HCT116 (cell line): ENCODE results near the gene GNLY. TPM values are rescaled to one million over a fixed set of nuclear protein-coding genes. Genes with fewer than 3 reads are reported as not detected.

Experiments
- ATAC-seq: fragments of 200-7000 bp; cut with Tn5 transposase; 2 replicates; pipeline ENCODE4 v1.9.1; 2020; ENCODE audit warnings: mild to moderate bottlenecking, moderate library complexity
- BruUV-seq: library from RNA; stranded (reverse); fragments of 400-500 nt; replicated peaks from 2 replicates; lab custom pipeline; 2021; lab: Mats Ljungman, UMichigan
- CTCF ChIA-PET: fragments of 300-600 bp; sonication (Branson Sonifier 250); formaldehyde crosslinking; loops from one replicate; lab custom pipeline; 2021; ENCODE audit warnings: antibody characterized with exemption; lab: Charles Lee
- POLR2A ChIA-PET: fragments of 300-600, 350-600 bp; sonication (Branson Sonifier 250); formaldehyde crosslinking; loops from one replicate; lab custom pipeline; 2021; ENCODE audit warnings: antibody characterized with exemption; lab: Charles Lee
- RAD21 ChIA-PET, 2 experiments: fragments of 300-600 bp; sonication (Branson Sonifier 250); formaldehyde crosslinking; loops; one replicate each; lab custom pipeline; 2023; ENCODE audit warnings: low total read pairs in 2 of 2; ENCODE audit not compliant: uncharacterized antibody in 2 of 2, unreplicated experiment in 2 of 2, low non-redundant PET in 1 of 2; lab: Charles Lee
- DNase-seq: peaks from one replicate; pipeline ENCODE4 v3.0.0-alpha.2; 2010; ENCODE audit warnings: low read depth, low spot score
- H2AFZ ChIP-seq: fragments of 200-600 bp; shearing (Covaris generic), sonication (generic); 2 replicates; pipeline ENCODE4 v1.6.1; 2017; ENCODE audit warnings: low read depth, mixed run types, mixed read lengths, antibody characterized with exemption, low read length; ENCODE audit not compliant: poor library complexity, severe bottlenecking
- H3K27ac ChIP-seq: 2 replicates; pipeline ENCODE4 v1.5.1; 2012; ENCODE audit warnings: low read depth, low read length
- H3K27me3 ChIP-seq: fragments of 200-600 bp; sonication (generic); 2 replicates; pipeline ENCODE4 v1.6.1; 2016; ENCODE audit warnings: mixed run types, low read length, mixed read lengths; ENCODE audit not compliant: insufficient read depth
- H3K36me3 ChIP-seq, 2 experiments: fragments of 200-500 bp in 1 of 2; fragments of 200-600 bp in 1 of 2; sonication (Bioruptor generic) in 1 of 2; sonication (generic) in 1 of 2; 2 replicates each; pipeline versions ENCODE4 v1.5.1 to v1.6.1; 2014 to 2016; ENCODE audit warnings: low read length in 2 of 2, inconsistent platforms in 1 of 2, mixed read lengths in 1 of 2, mixed run types in 1 of 2; ENCODE audit not compliant: insufficient read depth in 2 of 2, control insufficient read depth in 1 of 2
- H3K4me1 ChIP-seq, 2 experiments: fragments of 200-600 bp in 1 of 2; sonication (generic) in 1 of 2; 2 replicates each; pipeline versions ENCODE4 v1.5.1 to v1.6.1; 2012 to 2017; ENCODE audit warnings: low read length in 2 of 2, inconsistent platforms in 1 of 2, mild to moderate bottlenecking in 1 of 2, mixed read lengths in 1 of 2, mixed run types in 1 of 2, moderate library complexity in 1 of 2; ENCODE audit not compliant: insufficient read depth in 2 of 2, control insufficient read depth in 1 of 2
- H3K4me2 ChIP-seq: fragments of 200-600 bp; sonication (generic); 2 replicates; pipeline ENCODE4 v1.6.1; 2017; ENCODE audit warnings: mixed run types, low read length, mixed read lengths
- H3K4me3 ChIP-seq, 2 experiments: fragments of 200-600 bp in 1 of 2; sonication (generic) in 1 of 2; replicated peaks in 1 of 2; 2 replicates each; pipeline ENCODE4 v1.5.1; 2011 to 2016; ENCODE audit warnings: low read length in 2 of 2, control low read depth in 1 of 2, low read depth in 1 of 2, mild to moderate bottlenecking in 1 of 2, mixed read lengths in 1 of 2, mixed run types in 1 of 2
- H3K79me2 ChIP-seq: fragments of 200-600 bp; sonication (generic); 2 replicates; pipeline ENCODE4 v1.6.1; 2017; ENCODE audit warnings: mild to moderate bottlenecking, mixed run types, low read length, moderate library complexity, mixed read lengths; ENCODE audit not compliant: insufficient read depth
- H3K9ac ChIP-seq: fragments of 200-600 bp; sonication (generic); 2 replicates; pipeline ENCODE4 v1.6.1; 2016; ENCODE audit warnings: low read length, mixed read lengths
- H3K9me2 ChIP-seq: fragments of 200-600 bp; sonication (generic), shearing (Covaris generic); 2 replicates; pipeline ENCODE4 v1.6.1; 2017; ENCODE audit warnings: mixed run types, mild to moderate bottlenecking, moderate library complexity; ENCODE audit not compliant: insufficient read depth
- H3K9me3 ChIP-seq, 2 experiments: fragments of 200-500 bp in 1 of 2; fragments of 200-600 bp in 1 of 2; sonication (Bioruptor generic) in 1 of 2; sonication (generic) in 1 of 2; 2 replicates each; pipeline ENCODE4 v1.6.1; 2014 to 2017; ENCODE audit warnings: low read length in 2 of 2, mixed read lengths in 2 of 2, inconsistent platforms in 1 of 2, low read depth in 1 of 2, mild to moderate bottlenecking in 1 of 2, mixed run types in 1 of 2, moderate library complexity in 1 of 2; ENCODE audit not compliant: control insufficient read depth in 1 of 2, insufficient read depth in 1 of 2
- H4K20me1 ChIP-seq: fragments of 200-600 bp; sonication (generic), shearing (Covaris generic); 2 replicates; pipeline ENCODE4 v1.6.1; 2017; ENCODE audit warnings: mixed run types, mild to moderate bottlenecking, moderate library complexity; ENCODE audit not compliant: insufficient read depth
- ATF3 ChIP-seq: IDR thresholded peaks from 2 replicates; pipeline ENCODE4 v1.6.1; 2012
- CBX3 ChIP-seq: IDR thresholded peaks from 2 replicates; pipeline ENCODE4 v1.6.1; 2012; ENCODE audit warnings: low read depth
- CEBPB ChIP-seq: IDR thresholded peaks from 2 replicates; pipeline ENCODE4 v1.6.1; 2012; ENCODE audit warnings: low read depth
- CTCF ChIP-seq, 3 experiments: fragments of 200-600 bp in 1 of 3; sonication (generic) in 1 of 3; IDR thresholded peaks in 2 of 3; conservative IDR thresholded peaks in 1 of 3; 2 replicates each; pipeline ENCODE4 v1.5.1; 2012 to 2017; ENCODE audit warnings: low read depth in 2 of 3, low read length in 2 of 3, antibody characterized with exemption in 1 of 3, borderline replicate concordance in 1 of 3, control low read depth in 1 of 3, mild to moderate bottlenecking in 1 of 3, mixed read lengths in 1 of 3, mixed run types in 1 of 3, moderate library complexity in 1 of 3; ENCODE audit not compliant: insufficient read depth in 1 of 3
- ELF1 ChIP-seq: IDR thresholded peaks from 2 replicates; pipeline ENCODE4 v1.6.1; 2012; ENCODE audit warnings: low read depth, borderline replicate concordance
- EZH2 ChIP-seq: fragments of 200-600 bp; sonication (generic); IDR thresholded peaks from 2 replicates; pipeline ENCODE4 v1.6.1; 2017; ENCODE audit warnings: antibody characterized with exemption, mixed run types
- EZH2phosphoT487 ChIP-seq: fragments of 200-600 bp; IDR thresholded peaks from 2 replicates; pipeline ENCODE4 v1.6.1; 2018; ENCODE audit warnings: antibody characterized with exemption, borderline replicate concordance
- FOSL1 ChIP-seq: IDR thresholded peaks from 2 replicates; pipeline ENCODE4 v1.6.1; 2012; ENCODE audit warnings: low read depth
- JUND ChIP-seq: IDR thresholded peaks from 2 replicates; pipeline ENCODE4 v1.6.1; 2012
- MAX ChIP-seq: IDR thresholded peaks from 2 replicates; pipeline ENCODE4 v1.6.1; 2012
- POLR2A ChIP-seq: IDR thresholded peaks from 2 replicates; pipeline ENCODE4 v1.7.0; 2011; ENCODE audit warnings: borderline replicate concordance; ENCODE audit not compliant: insufficient read depth, insufficient read length; ENCODE audit errors: extremely low read depth
- POLR2AphosphoS5 ChIP-seq: IDR thresholded peaks from 2 replicates; pipeline ENCODE4 v1.6.1; 2011; ENCODE audit warnings: mild to moderate bottlenecking, low read depth, low read length, moderate library complexity
- REST ChIP-seq: IDR thresholded peaks from 2 replicates; pipeline ENCODE4 v1.6.1; 2012; ENCODE audit warnings: low read depth
- SIN3A ChIP-seq: IDR thresholded peaks from 2 replicates; pipeline ENCODE4 v1.6.1; 2012; ENCODE audit warnings: low read depth
- SP1 ChIP-seq: IDR thresholded peaks from 2 replicates; pipeline ENCODE4 v1.6.1; 2012; ENCODE audit warnings: low read depth
- SRF ChIP-seq: IDR thresholded peaks from 2 replicates; pipeline ENCODE4 v1.6.1; 2012; ENCODE audit warnings: low read depth
- YY1 ChIP-seq: IDR thresholded peaks from 2 replicates; pipeline ENCODE4 v1.6.1; 2011; ENCODE audit warnings: low read length, low read depth, moderate library complexity, mild to moderate bottlenecking; ENCODE audit not compliant: insufficient replicate concordance; ENCODE audit errors: extremely low read depth
- ZBTB33 ChIP-seq: IDR thresholded peaks from 2 replicates; pipeline ENCODE4 v1.6.1; 2011; ENCODE audit warnings: mild to moderate bottlenecking, low read length, moderate library complexity; ENCODE audit not compliant: insufficient replicate concordance; ENCODE audit errors: extremely low read depth
- ZFX ChIP-seq: fragments of 450-650 bp; IDR thresholded peaks from 2 replicates; pipeline ENCODE4 v1.6.1; 2017
- ZNF274 ChIP-seq: fragments of 200-500 bp; sonication (Bioruptor generic); IDR thresholded peaks from 2 replicates; pipeline ENCODE4 v1.6.1; 2014; ENCODE audit warnings: mild to moderate bottlenecking, low read depth, low read length, inconsistent platforms
- intact Hi-C: fragments of 100-400 bp; cut with micrococcal nuclease; formaldehyde crosslinking; loops from 2 replicates; pipeline ENCODE4 v1.10.0; 2022
- total RNA-seq: library from RNA; stranded (reverse); gene quantifications from one replicate; pipeline ENCODE4 v1.2.1, GENCODE V29; 2021; ENCODE audit not compliant: unreplicated experiment

Gene GNLY
- total RNA-seq, 1 experiment from 2014 or later, result 0.74 TPM

GRCh38 chr2:85706599-85707296 is 12.6 kb downstream of the GNLY start:
- H3K79me2 ChIP-seq, result no peaks in the 10 kb centered on the region
- ChIA-PET CTCF (interaction anchor here (0.6 to 4.6 kb wide), 8 partner anchors 18 to 121 kb away, joined by 3 to 33 read pairs (median 4); no protein-coding TSS in a partner anchor), RAD21 (no interaction called here), POLR2A (interaction anchor here (0.7 kb wide), 1 partner anchor 25 kb away, joined by 3 read pairs; no protein-coding TSS in a partner anchor)
- no peaks in the 10 kb centered on the region for H4K20me1 ChIP-seq
- no peak for TF ChIP-seq ELF1
- TF ChIP-seq FOSL1, result no peak
- TF ChIP-seq POLR2A, result no peak
- no peak for TF ChIP-seq ZBTB33
- no peak for TF ChIP-seq ATF3
- TF ChIP-seq SP1, result no peak
- TF ChIP-seq YY1, result no peak
- TF ChIP-seq EZH2phosphoT487, result no peak
- no peak for TF ChIP-seq CTCF (IDR thresholded peaks at IDR 0.05 in 2 of 3, conservative IDR thresholded peaks at IDR 0.05 in 1 of 3; ENCODE audit: borderline replicate concordance in 1 of 3, insufficient read depth in 1 of 3, low read depth in 2 of 3, low read length in 2 of 3)
- no peak for TF ChIP-seq REST
- TF ChIP-seq POLR2AphosphoS5, result no peak
- no peak for TF ChIP-seq ZFX
- no peak for TF ChIP-seq SIN3A
- TF ChIP-seq JUND, result no peak
- no peak for TF ChIP-seq CEBPB
- no peak for TF ChIP-seq MAX
- TF ChIP-seq SRF, result no peak
- TF ChIP-seq EZH2, result no peak
- no peak for TF ChIP-seq CBX3
- no peak for TF ChIP-seq ZNF274
- no peak for DNase-seq
- H3K4me3 ChIP-seq, result no peak overlapping the region
- no peaks in the 10 kb centered on the region for H3K27me3 ChIP-seq
- peaks cover 13 to 31% of the 10 kb centered on the region in 2 experiments for H3K4me1 ChIP-seq
- no peaks in the 10 kb centered on the region for H3K36me3 ChIP-seq
- no peaks in the 10 kb centered on the region for H3K9me2 ChIP-seq
- H3K27ac ChIP-seq, result no peak overlapping the region
- BruUV-seq, result no TSS peak
- no peak overlapping the region for H3K9ac ChIP-seq
- peak overlapping the region; percentile 66 for H3K4me2 ChIP-seq
- H2AFZ ChIP-seq, result peak overlapping the region; percentile 59
- H3K9me3 ChIP-seq, result no peaks in the 10 kb centered on the region
- intact Hi-C loops, result loop anchor here (1.0 kb wide), 2 partner anchors 27 to 69 kb away; no protein-coding TSS in a partner anchor
- ATAC-seq, result peak; percentile 48
